Measurements from ENCODE around the gene OTOG.
"Not testable (repeated sequence)": the region's sequence is repeated elsewhere in the genome, so short reads cannot be mapped to it uniquely, and the experiment has no call there.

Gene OTOG

DNA sequence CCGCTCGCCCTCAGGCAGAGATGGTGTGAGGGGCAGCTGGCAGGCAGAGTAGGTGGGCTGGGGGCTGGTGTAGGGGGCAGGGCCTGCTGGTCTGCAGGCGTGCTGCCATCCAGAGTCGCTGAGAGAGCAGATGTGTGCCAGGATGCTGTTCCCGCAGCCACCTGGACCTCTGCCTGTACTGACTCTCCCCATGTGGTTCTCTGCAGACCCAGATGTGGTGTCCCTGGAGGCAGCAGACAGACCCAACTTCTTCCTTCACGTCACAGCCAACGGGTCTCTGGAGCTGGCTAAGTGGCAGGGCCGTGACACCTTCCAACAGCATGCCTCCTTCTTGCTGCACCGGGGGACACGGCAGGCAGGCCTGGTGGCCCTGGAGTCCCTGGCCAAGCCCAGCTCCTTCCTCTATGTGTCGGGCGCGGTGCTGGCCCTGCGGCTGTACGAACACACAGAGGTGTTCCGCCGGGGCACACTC, 58.6 kb downstream of the OTOG start:
- DNase-seq (ENCODE audit: low read depth), result no peak

GRCh38 chr11:17606233-17607082, 59.4 kb downstream of the OTOG start:
- no peak for DNase-seq (ENCODE audit: low read depth)

GRCh38 chr11:17607083-17607429, 60.0 kb downstream of the OTOG start:
- DNase-seq (ENCODE audit: low read depth), result no peak

- no peak for DNase-seq (ENCODE audit: low read depth)
Measured at GRCh38 chr11:17607591-17608570, 60.8 kb downstream of the OTOG start.

- no peak for DNase-seq (ENCODE audit: low read depth)
Measured at GRCh38 chr11:17608821-17609220, 61.8 kb downstream of the OTOG start.

GRCh38 chr11:17609291-17610084, 62.4 kb downstream of the OTOG start:
- no peak for DNase-seq (ENCODE audit: low read depth)

- no peak for DNase-seq (ENCODE audit: low read depth)
Measured at GRCh38 chr11:17610085-17610894, 63.2 kb downstream of the OTOG start.

DNA sequence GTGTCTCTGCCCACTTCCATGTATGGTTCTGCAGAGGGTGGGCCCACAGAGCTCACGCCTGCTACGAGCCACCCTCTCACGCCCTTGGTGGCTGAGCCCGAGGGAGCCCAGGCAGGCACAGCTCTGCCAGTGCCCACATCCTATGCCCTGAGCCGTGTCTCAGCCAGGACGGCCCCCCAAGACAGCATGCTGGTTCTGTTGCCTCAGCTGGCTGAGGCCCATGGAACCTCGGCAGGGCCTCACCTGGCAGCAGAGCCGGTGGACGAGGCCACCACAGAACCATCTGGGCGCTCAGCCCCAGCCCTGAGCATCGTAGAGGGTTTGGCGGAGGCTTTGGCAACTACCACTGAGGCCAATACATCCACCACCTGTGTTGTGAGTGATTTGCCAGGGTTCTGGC, 64.0 kb downstream of the OTOG start:
- no peak for DNase-seq (ENCODE audit: low read depth)

GRCh38 chr11:17611503-17612220, 64.6 kb downstream of the OTOG start:
- no peak for DNase-seq (ENCODE audit: low read depth)

- DNase-seq (ENCODE audit: low read depth), result no peak
Measured at GRCh38 chr11:17612221-17613188, 65.4 kb downstream of the OTOG start.

- no peak for DNase-seq (ENCODE audit: low read depth)
Measured at GRCh38 chr11:17613428-17613962, 66.4 kb downstream of the OTOG start.

DNA sequence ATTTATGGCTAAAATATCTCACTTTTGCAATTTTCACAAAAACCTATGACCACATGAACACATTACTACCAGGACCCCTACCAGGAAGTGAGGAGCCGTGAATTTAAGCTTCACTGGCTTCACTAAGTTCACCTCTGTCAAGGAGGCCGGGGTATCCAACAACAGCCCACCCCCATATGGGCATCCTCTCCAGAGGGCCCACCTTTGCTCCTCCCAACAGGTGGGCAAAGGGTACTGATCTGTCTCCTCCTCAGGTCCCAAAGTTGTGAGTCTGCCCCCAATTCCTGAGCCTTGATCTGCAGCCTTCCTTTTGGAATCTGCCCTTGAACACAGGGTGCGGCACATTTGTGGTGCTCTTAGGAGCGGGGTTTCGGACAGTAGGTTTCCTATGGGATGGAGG, 66.9 kb downstream of the OTOG start:
- no peak for DNase-seq (ENCODE audit: low read depth)

DNA sequence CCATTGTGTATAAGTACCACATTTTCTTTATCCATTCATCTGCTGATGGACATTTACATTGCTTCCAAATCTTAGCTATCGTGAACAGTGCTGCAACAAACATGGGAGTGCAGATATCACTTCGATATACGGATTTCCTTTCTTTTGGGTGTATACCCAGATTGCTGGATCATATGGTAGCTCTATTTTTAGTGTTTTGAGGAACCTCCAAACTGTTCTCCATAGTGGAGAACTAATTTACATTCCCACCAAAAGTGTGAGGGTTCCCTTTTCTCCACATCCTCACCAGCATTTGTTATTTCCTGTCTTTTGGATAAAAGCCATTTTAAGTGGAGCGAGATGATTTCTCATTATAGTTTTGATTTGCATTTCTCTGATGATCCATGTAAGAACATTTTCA, 75.7 kb downstream of the OTOG start:
- not testable (repeated sequence) for DNase-seq (ENCODE audit: low read depth)

GRCh38 chr11:17629113-17629512, 82.1 kb downstream of the OTOG start:
- DNase-seq (ENCODE audit: low read depth), result no peak

DNA sequence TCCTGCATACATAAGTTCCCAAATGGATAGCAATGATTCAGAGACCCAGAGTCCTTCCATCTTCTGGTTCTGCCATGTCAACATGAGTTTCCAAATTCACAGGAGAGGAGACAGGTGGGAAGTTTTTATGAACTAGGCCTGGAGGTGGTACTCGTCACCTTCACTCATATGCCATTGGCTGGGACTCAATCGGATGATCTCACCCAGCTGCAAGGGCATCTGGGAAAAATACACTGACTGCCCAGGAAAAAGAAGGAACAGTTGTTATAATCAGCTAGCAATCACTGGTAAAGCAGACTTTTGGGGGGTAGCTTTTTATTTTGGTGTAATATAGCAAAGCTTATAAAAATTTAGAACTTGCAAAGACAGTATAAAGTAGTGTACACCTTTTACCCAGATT, 83.9 kb downstream of the OTOG start:
- no peak for DNase-seq (ENCODE audit: low read depth)

GRCh38 chr11:17631702-17632365, 84.8 kb downstream of the OTOG start:
- no peak for DNase-seq (ENCODE audit: low read depth)

DNA sequence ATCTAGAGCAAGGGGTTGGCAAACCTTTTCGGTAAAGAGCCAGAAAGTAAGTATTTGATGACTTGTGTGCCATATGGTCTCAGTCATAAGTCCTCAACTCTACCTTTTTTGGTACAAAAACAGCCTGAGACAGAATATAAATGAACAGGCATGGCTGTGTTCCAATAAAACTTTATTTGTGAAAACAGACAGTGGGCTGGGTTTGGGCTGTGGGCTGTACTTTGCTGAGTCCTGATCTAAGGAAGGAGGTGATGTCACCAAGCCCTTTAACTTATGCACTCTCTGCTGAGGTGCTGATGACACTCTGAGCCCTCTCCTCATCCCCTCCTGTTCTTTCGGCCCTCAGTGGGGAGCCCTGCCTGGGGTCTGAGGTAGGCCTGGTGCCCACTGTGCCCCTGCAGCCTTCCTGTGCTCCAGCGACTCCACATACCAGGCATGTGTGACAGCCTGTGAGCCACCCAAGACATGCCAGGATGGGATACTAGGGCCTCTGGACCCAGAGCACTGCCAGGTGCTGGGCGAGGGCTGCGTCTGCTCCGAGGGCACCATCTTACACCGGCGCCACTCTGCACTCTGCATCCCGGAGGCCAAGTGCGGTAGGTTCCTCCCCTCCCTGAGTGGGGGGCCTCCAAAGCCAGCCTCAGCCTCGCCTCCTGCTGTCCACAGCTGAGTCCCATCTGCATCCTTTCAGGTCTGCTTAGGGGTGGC, 86.4 kb downstream of the OTOG start:
- no peak for DNase-seq (ENCODE audit: low read depth)

Measured in activated T-cell treated with anti-CD3 and anti-CD28 coated beads for 48 hours (primary cell).